IMR-90 (cell line): ENCODE data around the gene GSS. TPM values are rescaled to one million over a fixed set of nuclear protein-coding genes. Genes with fewer than 3 reads are reported as not detected.

ENCODE experiments used
- ATAC-seq: fragments of 200-7000 bp; cut with Tn5 transposase; 2 replicates; pipeline ENCODE4 v1.9.1; 2020; ENCODE audit warnings: low read depth, mild to moderate bottlenecking, moderate library complexity
- BruUV-seq: library from RNA; stranded (reverse); fragments of 400-500 nt; replicated peaks from 2 replicates; lab custom pipeline; 2021; lab: Mats Ljungman, UMichigan
- CTCF ChIA-PET: fragments of 300-600 bp; formaldehyde crosslinking; extraction: SDS; loops from one replicate; lab custom pipeline; 2021; ENCODE audit warnings: antibody characterized with exemption; lab: Yijun Ruan, JAX
- POLR2A ChIA-PET: fragments of 300-600 bp; sonication (Branson Sonifier 250); formaldehyde crosslinking; loops from one replicate; lab custom pipeline; 2022; ENCODE audit warnings: antibody characterized with exemption; ENCODE audit not compliant: unreplicated experiment; lab: Charles Lee
- DNase-seq: peaks from one replicate; pipeline ENCODE4 v3.0.0; 2013
- H2AFZ ChIP-seq: replicated peaks from 2 replicates; pipeline ENCODE3; 2013; ENCODE audit warnings: low read length, mild to moderate bottlenecking; ENCODE audit not compliant: poor library complexity
- H2AK5ac ChIP-seq: 2 replicates; pipeline ENCODE4 v1.6.1; 2013; ENCODE audit warnings: low read depth, low read length, inconsistent platforms
- H2AK9ac ChIP-seq: replicated peaks from 2 replicates; pipeline ENCODE3; 2013; ENCODE audit warnings: mild to moderate bottlenecking, low read depth, low read length, moderate library complexity; ENCODE audit not compliant: poor library complexity
- H2BK120ac ChIP-seq: 2 replicates; pipeline ENCODE4 v1.6.1; 2013; ENCODE audit warnings: low read depth, low read length, inconsistent platforms
- H2BK15ac ChIP-seq: 3 replicates; pipeline ENCODE4 v1.6.1; 2013; ENCODE audit warnings: low read depth, low read length, inconsistent platforms
- H2BK20ac ChIP-seq: 2 replicates; pipeline ENCODE4 v1.6.1; 2013; ENCODE audit warnings: low read depth, mild to moderate bottlenecking, inconsistent platforms, low read length, moderate library complexity
- H2BK5ac ChIP-seq: 2 replicates; pipeline ENCODE4 v1.6.1; 2013; ENCODE audit warnings: mild to moderate bottlenecking, low read depth, low read length, inconsistent platforms; ENCODE audit not compliant: poor library complexity, severe bottlenecking
- H3K14ac ChIP-seq: replicated peaks from 2 replicates; pipeline ENCODE4 v1.6.1; 2013; ENCODE audit warnings: low read depth, low read length, inconsistent platforms
- H3K18ac ChIP-seq: 2 replicates; pipeline ENCODE4 v1.6.1; 2013; ENCODE audit warnings: low read depth, low read length, control low read depth
- H3K23ac ChIP-seq: 2 replicates; pipeline ENCODE4 v1.6.1; 2013; ENCODE audit warnings: low read depth, low read length, inconsistent platforms
- H3K27ac ChIP-seq: 2 replicates; pipeline ENCODE4 v1.5.1; 2013; ENCODE audit warnings: mild to moderate bottlenecking, control low read depth, low read length; ENCODE audit not compliant: insufficient read depth
- H3K27me3 ChIP-seq: 2 replicates; pipeline ENCODE4 v1.6.1; 2013; ENCODE audit warnings: low read length; ENCODE audit not compliant: control insufficient read depth, insufficient read depth
- H3K36me3 ChIP-seq: 2 replicates; pipeline ENCODE4 v1.6.1; 2013; ENCODE audit warnings: low read length, mixed read lengths; ENCODE audit not compliant: control insufficient read depth, insufficient read depth
- H3K4ac ChIP-seq: 2 replicates; pipeline ENCODE4 v1.6.1; 2013; ENCODE audit warnings: low read depth, low read length, inconsistent platforms
- H3K4me1 ChIP-seq: 2 replicates; pipeline ENCODE4 v1.6.1; 2013; ENCODE audit warnings: low read length, mixed read lengths; ENCODE audit not compliant: control insufficient read depth, insufficient read depth
- H3K4me2 ChIP-seq: 2 replicates; pipeline ENCODE4 v1.6.1; 2013; ENCODE audit warnings: low read depth, mild to moderate bottlenecking, control low read depth, low read length, moderate library complexity
- H3K4me3 ChIP-seq: 2 replicates; pipeline ENCODE4 v1.5.1; 2013; ENCODE audit warnings: low read depth, mild to moderate bottlenecking, control low read depth, low read length, moderate library complexity; ENCODE audit not compliant: insufficient read depth
- H3K56ac ChIP-seq: 2 replicates; pipeline ENCODE4 v1.6.1; 2013; ENCODE audit warnings: low read length, inconsistent platforms; ENCODE audit not compliant: insufficient read depth; ENCODE audit errors: extremely low read depth
- H3K79me1 ChIP-seq, 2 experiments: 2 replicates each; pipeline ENCODE4 v1.6.1; 2013; ENCODE audit warnings: low read length in 2 of 2, inconsistent platforms in 1 of 2, low read depth in 1 of 2
- H3K9ac ChIP-seq: 2 replicates; pipeline ENCODE4 v1.6.1; 2013; ENCODE audit warnings: low read depth, low read length, control low read depth
- H3K9me1 ChIP-seq: 2 replicates; pipeline ENCODE4 v1.6.1; 2013; ENCODE audit warnings: low read length, inconsistent platforms; ENCODE audit not compliant: insufficient read depth
- H3K9me3 ChIP-seq: 2 replicates; pipeline ENCODE4 v1.6.1; 2013; ENCODE audit warnings: low read length; ENCODE audit not compliant: control insufficient read depth, insufficient read depth
- H4K20me1 ChIP-seq: 2 replicates; pipeline ENCODE4 v1.6.1; 2013; ENCODE audit warnings: low read length, inconsistent platforms; ENCODE audit not compliant: insufficient read depth
- H4K5ac ChIP-seq: 2 replicates; pipeline ENCODE4 v1.6.1; 2013; ENCODE audit warnings: mild to moderate bottlenecking, low read depth, low read length, control low read depth
- H4K8ac ChIP-seq, 2 experiments: 2 replicates each; pipeline ENCODE4 v1.6.1; 2013; ENCODE audit warnings: low read depth in 2 of 2, low read length in 2 of 2, control low read depth in 1 of 2, inconsistent platforms in 1 of 2
- H4K91ac ChIP-seq: 2 replicates; pipeline ENCODE4 v1.6.1; 2013; ENCODE audit warnings: low read depth, low read length, inconsistent platforms; ENCODE audit not compliant: insufficient read depth
- BHLHE40 ChIP-seq: fragments of 150-350 bp; IDR thresholded peaks from 2 replicates; pipeline ENCODE4 v1.6.1; 2016; ENCODE audit warnings: mild to moderate bottlenecking, low read depth, low read length
- CEBPB ChIP-seq: IDR thresholded peaks from 2 replicates; pipeline ENCODE4 v1.6.1; 2012; ENCODE audit warnings: low read depth, low read length, improper control_type of control experiment
- CHD1 ChIP-seq: IDR thresholded peaks from 2 replicates; pipeline ENCODE4 v1.6.1; 2012; ENCODE audit warnings: low read depth, low read length, improper control_type of control experiment
- CTCF ChIP-seq: conservative IDR thresholded peaks from 2 replicates; pipeline ENCODE4 v1.5.1; 2012; ENCODE audit warnings: mild to moderate bottlenecking, low read depth, low read length, improper control_type of control experiment
- FOS ChIP-seq: fragments of 150-350 bp; IDR thresholded peaks from 2 replicates; pipeline ENCODE4 v1.6.1; 2016; ENCODE audit warnings: low read depth, low read length
- MAFK ChIP-seq: IDR thresholded peaks from 2 replicates; pipeline ENCODE4 v1.6.1; 2012; ENCODE audit warnings: low read depth, low read length, improper control_type of control experiment
- MAZ ChIP-seq: IDR thresholded peaks from 2 replicates; pipeline ENCODE4 v1.6.1; 2012; ENCODE audit warnings: low read depth, mild to moderate bottlenecking, low read length, improper control_type of control experiment, moderate library complexity, borderline replicate concordance
- NFE2L2 ChIP-seq: fragments of 150-350 bp; IDR thresholded peaks from 2 replicates; pipeline ENCODE4 v1.6.1; 2016; ENCODE audit warnings: low read depth, mild to moderate bottlenecking, low read length
- POLR2A ChIP-seq: IDR thresholded peaks from 2 replicates; pipeline ENCODE4 v1.6.1; 2012; ENCODE audit warnings: mild to moderate bottlenecking, low read depth, low read length
- RAD21 ChIP-seq: IDR thresholded peaks from 2 replicates; pipeline ENCODE4 v1.6.1; 2012; ENCODE audit warnings: low read length, improper control_type of control experiment
- RCOR1 ChIP-seq: IDR thresholded peaks from 2 replicates; pipeline ENCODE4 v1.6.1; 2012; ENCODE audit warnings: mild to moderate bottlenecking, low read length, improper control_type of control experiment; ENCODE audit not compliant: insufficient replicate concordance
- SMC3 ChIP-seq: fragments of 150-350 bp; IDR thresholded peaks from 2 replicates; pipeline ENCODE4 v1.6.1; 2016; ENCODE audit warnings: low read depth, mild to moderate bottlenecking, antibody characterized with exemption, low read length, moderate library complexity
- USF2 ChIP-seq: fragments of 150-350 bp; IDR thresholded peaks from 2 replicates; pipeline ENCODE4 v1.6.1; 2017; ENCODE audit warnings: mild to moderate bottlenecking, antibody characterized with exemption, low read length, low read depth
- WGBS, 2 experiments: methylation state at CpG; one replicate each; pipeline versions ENCODE4 v1.1.5 to v1.1.7; 2013; ENCODE audit warnings: missing lambda C conversion rate in 2 of 2; ENCODE audit not compliant: insufficient read length in 1 of 2; ENCODE audit errors: extremely low coverage in 2 of 2; 5-methylcytosine and 5-hydroxymethylcytosine counted together
- dilution Hi-C: fragments of 300-500 bp; cut with HindIII; formaldehyde crosslinking; loops from one replicate; pipeline ENCODE4 v1.14.3; 2018; ENCODE audit warnings: low sequenced_read_pairs; ENCODE audit not compliant: unreplicated experiment
- in situ Hi-C: fragments of 300-500 bp; cut with MboI; formaldehyde crosslinking; loops from 3 replicates; pipeline ENCODE4 v1.14.3; 2019; ENCODE audit warnings: low sequenced_read_pairs, inconsistent platforms, mixed read lengths
- intact Hi-C: fragments of 100-400 bp; cut with micrococcal nuclease; formaldehyde crosslinking; loops from 2 replicates; pipeline ENCODE4 v1.10.0; 2022
- polyA plus RNA-seq, 3 experiments: library from polyadenylated mRNA; depleted of rRNA; stranded (reverse); fragments of >200 nt; gene quantifications; 2 replicates each; pipeline ENCODE4 v1.2.3, GENCODE V29; 2012; ENCODE audit warnings: low replicate concordance in 1 of 3
- total RNA-seq: library from RNA; depleted of rRNA; stranded (reverse); fragments of >200 nt; gene quantifications from 2 replicates; pipeline ENCODE4 v1.2.3, GENCODE V29; 2012

Gene GSS
- total and polyA plus RNA-seq, 2 of the 4 experiments (the other 2 are of a cell fraction), result 73.7 to 90.0 TPM

- ChIA-PET CTCF (no interaction called here), POLR2A (no interaction called here)
- no peak overlapping the region for H3K18ac ChIP-seq
- H2BK20ac ChIP-seq, result no peak overlapping the region
- no peak overlapping the region for H3K14ac ChIP-seq
- no peak overlapping the region for H2AK9ac ChIP-seq
- intact Hi-C loops (no loop called here), dilution Hi-C loops (no loop called here), in situ Hi-C loops (no loop called here)
- H3K4me1 ChIP-seq, result no peaks in the 10 kb centered on the region
- ATAC-seq, result no peak
- H3K4me2 ChIP-seq, result no peak overlapping the region
- H2BK5ac ChIP-seq, result no peak overlapping the region
- H2BK120ac ChIP-seq, result no peak overlapping the region
- H2AK5ac ChIP-seq, result no peak overlapping the region
- no peak overlapping the region for H4K91ac ChIP-seq
- H3K36me3 ChIP-seq, result peaks cover 65% of the 10 kb centered on the region
- DNase-seq, result no peak
- peaks cover 0 to 10% of the 10 kb centered on the region in 2 experiments; a peak in 3 of 4 replicates for H3K79me1 ChIP-seq
- no peak overlapping the region for H3K23ac ChIP-seq
- no peaks in the 10 kb centered on the region for H3K9me3 ChIP-seq
- no peak overlapping the region for H3K56ac ChIP-seq
- H3K4ac ChIP-seq, result no peak overlapping the region
- H4K20me1 ChIP-seq, result peaks cover 30% of the 10 kb centered on the region
- no peak overlapping the region for H4K8ac ChIP-seq
- WGBS, 2 experiments, result 92% methylated on average over 7 of the region's 7 CpGs; no CpG with 5 or more reads in 1 of the 2 experiments
- no peak overlapping the region for H3K9ac ChIP-seq
- H3K27ac ChIP-seq, result no peak overlapping the region
- no peak overlapping the region for H2AFZ ChIP-seq
- no peak for TF ChIP-seq CHD1
- TF ChIP-seq CTCF, result no peak
- TF ChIP-seq NFE2L2, result no peak
- TF ChIP-seq RAD21, result no peak
- no peak for TF ChIP-seq SMC3
- TF ChIP-seq CEBPB, result no peak
- TF ChIP-seq FOS, result no peak
- TF ChIP-seq RCOR1, result no peak
- no peak for TF ChIP-seq MAFK
- TF ChIP-seq USF2, result no peak
- TF ChIP-seq POLR2A, result no peak
- TF ChIP-seq MAZ, result no peak
- no peak for TF ChIP-seq BHLHE40
- H3K9me1 ChIP-seq, result peaks cover 2% of the 10 kb centered on the region; the same call in 1 of the 2 replicates
- no peaks in the 10 kb centered on the region for H3K27me3 ChIP-seq
- BruUV-seq, result no TSS peak
- H4K5ac ChIP-seq, result no peak overlapping the region
- no peak overlapping the region for H2BK15ac ChIP-seq
- H3K4me3 ChIP-seq, result no peak overlapping the region
These were observed 40.1 kb upstream of the GSS start for GRCh38 chr20:34995696-34996095.
